Measurements from ENCODE around the gene JADE1. TPM values are rescaled to one million over a fixed set of nuclear protein-coding genes. Genes with fewer than 3 reads are reported as not detected.

Gene JADE1
- polyA plus RNA-seq, 1 donor (not counting 4 experiments of a cell fraction or from before 2014, with no cell fraction given): 2.8 TPM

DNA sequence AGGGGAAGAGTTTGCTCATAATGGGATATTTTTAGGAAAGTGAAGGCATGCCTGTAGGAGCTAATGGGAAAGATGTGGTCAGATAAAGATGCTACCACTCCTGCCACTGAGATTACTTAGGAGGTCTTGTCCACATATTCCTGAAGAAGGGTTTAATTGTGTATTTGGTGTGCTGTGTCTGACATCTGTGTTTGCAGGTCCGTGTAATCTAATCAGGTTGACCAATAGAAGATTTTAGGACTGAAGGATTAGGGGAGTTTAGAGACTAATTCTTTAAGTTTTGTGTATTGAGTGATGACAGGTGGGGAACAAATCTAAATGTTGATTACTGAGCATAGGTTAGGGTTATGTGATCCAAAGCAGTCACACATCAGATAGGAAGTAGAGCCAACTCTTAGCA is 57.2 kb downstream of the JADE1 start:
- Histone ChIP-seq H3K27me3 (ENCODE audit: control insufficient read depth, extremely low read depth, insufficient read depth, low read length) (no peaks in the 10 kb centered on the region), H3K9me3 (ENCODE audit: control insufficient read depth, low read depth, low read length) (no peaks in the 10 kb centered on the region), H2AFZ (ENCODE audit: control insufficient read depth, low read length) (no peak overlapping the region), H3K36me3 (ENCODE audit: control insufficient read depth in 2 of 2, extremely low read depth in 1 of 2, insufficient read depth in 2 of 2, low read length in 2 of 2) (peaks cover 2 to 6% of the 10 kb centered on the region in 2 experiments), H3K4me2 (ENCODE audit: control insufficient read depth, extremely low read depth, insufficient read depth, low read depth, low read length) (no peak overlapping the region), H3K79me2 (ENCODE audit: control insufficient read depth, insufficient read depth, low read length) (no peaks in the 10 kb centered on the region), H3K9me1 (ENCODE audit: control insufficient read depth, extremely low read depth, insufficient read depth, low read length) (no peaks in the 10 kb centered on the region), H3K4me3 (ENCODE audit: control insufficient read depth in 2 of 3, extremely low read depth in 1 of 3, insufficient read depth in 2 of 3, low read depth in 1 of 3, low read length in 3 of 3) (no peak overlapping the region), H4K20me1 (ENCODE audit: control insufficient read depth, extremely low read depth, insufficient read depth, low read length) (no peaks in the 10 kb centered on the region), H3K9ac (ENCODE audit: control insufficient read depth, extremely low read depth, insufficient read depth, low read length) (no peak overlapping the region), H3K4me1 (ENCODE audit: control insufficient read depth, extremely low read depth, insufficient read depth, low read length) (no peaks in the 10 kb centered on the region), H3K27ac (ENCODE audit: control insufficient read depth, insufficient read depth, low read length) (no peak overlapping the region)
- DNase-seq (ENCODE audit: low read depth, low spot score): no peak
- FAIRE-seq: no peak
- TF ChIP-seq EZH2 (IDR thresholded peaks at IDR 0.05; ENCODE audit: low read length): no peak
- TF ChIP-seq, protein P1, sequence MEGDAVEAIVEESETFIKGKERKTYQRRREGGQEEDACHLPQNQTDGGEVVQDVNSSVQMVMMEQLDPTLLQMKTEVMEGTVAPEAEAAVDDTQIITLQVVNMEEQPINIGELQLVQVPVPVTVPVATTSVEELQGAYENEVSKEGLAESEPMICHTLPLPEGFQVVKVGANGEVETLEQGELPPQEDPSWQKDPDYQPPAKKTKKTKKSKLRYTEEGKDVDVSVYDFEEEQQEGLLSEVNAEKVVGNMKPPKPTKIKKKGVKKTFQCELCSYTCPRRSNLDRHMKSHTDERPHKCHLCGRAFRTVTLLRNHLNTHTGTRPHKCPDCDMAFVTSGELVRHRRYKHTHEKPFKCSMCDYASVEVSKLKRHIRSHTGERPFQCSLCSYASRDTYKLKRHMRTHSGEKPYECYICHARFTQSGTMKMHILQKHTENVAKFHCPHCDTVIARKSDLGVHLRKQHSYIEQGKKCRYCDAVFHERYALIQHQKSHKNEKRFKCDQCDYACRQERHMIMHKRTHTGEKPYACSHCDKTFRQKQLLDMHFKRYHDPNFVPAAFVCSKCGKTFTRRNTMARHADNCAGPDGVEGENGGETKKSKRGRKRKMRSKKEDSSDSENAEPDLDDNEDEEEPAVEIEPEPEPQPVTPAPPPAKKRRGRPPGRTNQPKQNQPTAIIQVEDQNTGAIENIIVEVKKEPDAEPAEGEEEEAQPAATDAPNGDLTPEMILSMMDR (optimal IDR thresholded peaks at IDR 0.05 in 1 of 3, IDR thresholded peaks at IDR 0.05 in 1 of 3, conservative IDR thresholded peaks at IDR 0.05 in 1 of 3; ENCODE audit: extremely low read depth in 1 of 3, insufficient read depth in 2 of 3, low read length in 3 of 3): no peak
- dilution Hi-C loops (cut with MboI; ENCODE audit: extremely low pct_ligation_motif_present, low sequenced_read_pairs): no loop called here

DNA sequence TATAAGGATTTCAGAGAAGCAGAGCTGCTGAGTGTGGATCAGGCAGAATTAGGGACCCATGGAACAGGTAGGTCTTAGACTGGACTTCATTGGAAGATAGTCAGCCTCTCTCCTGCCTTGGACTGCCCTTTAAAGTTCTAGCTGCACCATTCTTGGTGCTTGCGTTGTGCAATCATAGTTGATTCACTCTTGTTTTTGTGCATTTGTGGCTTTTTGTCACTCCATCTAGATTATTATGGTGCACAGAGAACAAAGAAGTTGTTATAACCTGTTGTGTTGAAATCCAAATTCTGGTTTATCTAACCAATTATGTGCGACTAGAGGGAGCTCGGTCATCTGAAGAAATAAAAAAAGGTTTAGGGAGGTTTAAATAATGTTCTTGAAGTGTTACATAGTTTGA is 59.3 kb downstream of the JADE1 start:
- H3K27ac ChIP-seq (ENCODE audit: control insufficient read depth, insufficient read depth, low read length): no peak overlapping the region
- DNase-seq (ENCODE audit: low read depth, low spot score) (no peak), FAIRE-seq (no peak)
- dilution Hi-C loops (cut with MboI; ENCODE audit: extremely low pct_ligation_motif_present, low sequenced_read_pairs): no loop called here
- TF ChIP-seq, protein P1 (optimal IDR thresholded peaks at IDR 0.05 in 1 of 3, IDR thresholded peaks at IDR 0.05 in 1 of 3, conservative IDR thresholded peaks at IDR 0.05 in 1 of 3; ENCODE audit: extremely low read depth in 1 of 3, insufficient read depth in 2 of 3, low read length in 3 of 3): no peak
- TF ChIP-seq EZH2 (IDR thresholded peaks at IDR 0.05; ENCODE audit: low read length): no peak
- no peaks in the 10 kb centered on the region for H3K27me3 ChIP-seq (ENCODE audit: control insufficient read depth, extremely low read depth, insufficient read depth, low read length)
- H3K9me1 ChIP-seq (ENCODE audit: control insufficient read depth, extremely low read depth, insufficient read depth, low read length): no peaks in the 10 kb centered on the region
- H3K4me2 ChIP-seq (ENCODE audit: control insufficient read depth, extremely low read depth, insufficient read depth, low read depth, low read length): no peak overlapping the region
- H3K4me3 ChIP-seq (ENCODE audit: control insufficient read depth in 2 of 3, extremely low read depth in 1 of 3, insufficient read depth in 2 of 3, low read depth in 1 of 3, low read length in 3 of 3): no peak overlapping the region
- no peak overlapping the region for H2AFZ ChIP-seq (ENCODE audit: control insufficient read depth, low read length)
- H3K79me2 ChIP-seq (ENCODE audit: control insufficient read depth, insufficient read depth, low read length): no peaks in the 10 kb centered on the region
- H3K36me3 ChIP-seq (ENCODE audit: control insufficient read depth in 2 of 2, extremely low read depth in 1 of 2, insufficient read depth in 2 of 2, low read length in 2 of 2): peaks cover 0 to 1% of the 10 kb centered on the region in 2 experiments
- H4K20me1 ChIP-seq (ENCODE audit: control insufficient read depth, extremely low read depth, insufficient read depth, low read length): no peaks in the 10 kb centered on the region
- no peak overlapping the region for H3K9ac ChIP-seq (ENCODE audit: control insufficient read depth, extremely low read depth, insufficient read depth, low read length)
- no peaks in the 10 kb centered on the region for H3K4me1 ChIP-seq (ENCODE audit: control insufficient read depth, extremely low read depth, insufficient read depth, low read length)
- H3K9me3 ChIP-seq (ENCODE audit: control insufficient read depth, low read depth, low read length): no peaks in the 10 kb centered on the region

Data from keratinocyte (primary cell).